Caco-2 (cell line): ENCODE results near the gene AHCYL2. TPM values are rescaled to one million over a fixed set of nuclear protein-coding genes. Genes with fewer than 3 reads are reported as not detected.

Experiments used
- BruUV-seq: library from RNA; stranded (reverse); fragments of 400-500 nt; replicated peaks from 2 replicates; lab custom pipeline; 2021; lab: Mats Ljungman, UMichigan
- CTCF ChIA-PET: fragments of 300-600 bp; sonication (Branson Sonifier 250); formaldehyde crosslinking; loops from one replicate; lab custom pipeline; 2022; ENCODE audit warnings: antibody characterized with exemption; lab: Charles Lee
- POLR2A ChIA-PET: fragments of 300-600 bp; sonication (Branson Sonifier 250); formaldehyde crosslinking; loops from one replicate; lab custom pipeline; 2022; ENCODE audit warnings: antibody characterized with exemption; lab: Charles Lee
- DNase-seq, 2 experiments: peaks; one replicate each; pipeline versions ENCODE4 v3.0.0 to v3.0.0-alpha.2; 2020 to 2022
- H3K27me3 ChIP-seq: replicated peaks from 2 replicates; pipeline ENCODE4 v1.6.0; 2011; ENCODE audit warnings: low read length; ENCODE audit not compliant: control insufficient read depth, insufficient read depth
- H3K36me3 ChIP-seq: 2 replicates; pipeline ENCODE4 v1.5.1; 2011; ENCODE audit warnings: low read length; ENCODE audit not compliant: control insufficient read depth, insufficient read depth
- H3K4me1 ChIP-seq: fragments of 250-450 bp; sonication (Bioruptor Pico); 2 replicates; pipeline ENCODE4 v1.5.1; 2020; ENCODE audit warnings: mild to moderate bottlenecking
- H3K4me3 ChIP-seq: 2 replicates; pipeline ENCODE4 v1.5.1; 2011; ENCODE audit warnings: low read depth, mild to moderate bottlenecking, control low read depth, low read length
- H3K9me3 ChIP-seq: fragments of 250-450 bp; sonication (Bioruptor Pico); 2 replicates; pipeline ENCODE4 v1.5.1; 2020; ENCODE audit warnings: mild to moderate bottlenecking, moderate library complexity
- H3K27ac Mint-ChIP-seq: one replicate; pipeline ENCODE4 v1.8.0; 2022; ENCODE audit warnings: mixed read lengths; ENCODE audit not compliant: unreplicated experiment
- H3K27me3 Mint-ChIP-seq: one replicate; pipeline ENCODE4 v1.8.0; 2022; ENCODE audit warnings: mixed read lengths; ENCODE audit not compliant: insufficient read depth, unreplicated experiment
- H3K36me3 Mint-ChIP-seq: one replicate; pipeline ENCODE4 v1.8.0; 2022; ENCODE audit warnings: mild to moderate bottlenecking, mixed read lengths; ENCODE audit not compliant: insufficient read depth, unreplicated experiment
- H3K4me1 Mint-ChIP-seq: one replicate; pipeline ENCODE4 v1.8.0; 2022; ENCODE audit warnings: low read depth, mixed read lengths; ENCODE audit not compliant: unreplicated experiment
- H3K4me3 Mint-ChIP-seq: one replicate; pipeline ENCODE4 v1.8.0; 2022; ENCODE audit warnings: mild to moderate bottlenecking, moderate library complexity, mixed read lengths; ENCODE audit not compliant: unreplicated experiment
- H3K9me3 Mint-ChIP-seq: one replicate; pipeline ENCODE4 v1.8.0; 2022; ENCODE audit warnings: mixed read lengths; ENCODE audit not compliant: unreplicated experiment
- intact Hi-C: fragments of 100-400 bp; cut with micrococcal nuclease; formaldehyde crosslinking; loops from one replicate; pipeline ENCODE4 v1.10.0; 2022; ENCODE audit not compliant: unreplicated experiment
- total RNA-seq: library from RNA; stranded (reverse); gene quantifications from 2 replicates; pipeline ENCODE4 v1.2.3, GENCODE V29; 2022
- TF ChIP-seq, protein P1 (sequence below), 2 experiments: fragments of 200-600 bp in 1 of 2; IDR thresholded peaks; 1 replicate in 1 of 2; 2 replicates in 1 of 2; pipeline versions ENCODE4 v1.5.1 to v1.8.0; 2011 to 2022; ENCODE audit warnings: antibody characterized with exemption in 1 of 2, control low read depth in 1 of 2, inconsistent platforms in 1 of 2, low read depth in 1 of 2, low read length in 1 of 2, mild to moderate bottlenecking in 1 of 2, moderate library complexity in 1 of 2; ENCODE audit not compliant: insufficient read depth in 1 of 2, severe bottlenecking in 1 of 2, unreplicated experiment in 1 of 2

AHCYL2 gene
- total RNA-seq, 1 experiment from 2014 or later, result 15.8 TPM

DNA sequence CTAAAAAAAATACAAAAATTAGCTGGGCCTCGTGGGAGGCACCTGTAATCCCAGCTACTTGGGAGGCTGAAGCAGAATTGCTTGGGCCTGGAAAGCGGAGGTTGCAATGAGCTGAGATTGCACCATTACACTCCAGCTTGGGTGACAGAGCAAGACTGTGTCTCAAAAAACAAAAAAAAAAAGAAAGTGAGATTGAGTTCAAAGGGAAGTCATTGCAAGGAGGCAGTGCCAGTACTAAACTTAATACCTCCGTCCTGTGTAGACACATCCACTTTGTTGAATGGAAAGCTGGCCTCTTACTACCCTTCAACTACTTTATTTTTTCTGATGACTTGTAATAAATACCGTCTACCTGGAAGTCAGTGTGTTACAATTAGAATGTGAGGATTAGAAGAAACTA lies 31.0 kb downstream of the AHCYL2 start:
- Mint-ChIP-seq H3K4me1 (peaks cover 6% of the 10 kb centered on the region), H3K36me3 (no peaks in the 10 kb centered on the region), H3K4me3 (no peak overlapping the region), H3K9me3 (no peaks in the 10 kb centered on the region), H3K27me3 (no peaks in the 10 kb centered on the region), H3K27ac (no peak overlapping the region)
- intact Hi-C loops, result no loop called here
- no TSS peak for BruUV-seq
- TF ChIP-seq, protein P1, sequence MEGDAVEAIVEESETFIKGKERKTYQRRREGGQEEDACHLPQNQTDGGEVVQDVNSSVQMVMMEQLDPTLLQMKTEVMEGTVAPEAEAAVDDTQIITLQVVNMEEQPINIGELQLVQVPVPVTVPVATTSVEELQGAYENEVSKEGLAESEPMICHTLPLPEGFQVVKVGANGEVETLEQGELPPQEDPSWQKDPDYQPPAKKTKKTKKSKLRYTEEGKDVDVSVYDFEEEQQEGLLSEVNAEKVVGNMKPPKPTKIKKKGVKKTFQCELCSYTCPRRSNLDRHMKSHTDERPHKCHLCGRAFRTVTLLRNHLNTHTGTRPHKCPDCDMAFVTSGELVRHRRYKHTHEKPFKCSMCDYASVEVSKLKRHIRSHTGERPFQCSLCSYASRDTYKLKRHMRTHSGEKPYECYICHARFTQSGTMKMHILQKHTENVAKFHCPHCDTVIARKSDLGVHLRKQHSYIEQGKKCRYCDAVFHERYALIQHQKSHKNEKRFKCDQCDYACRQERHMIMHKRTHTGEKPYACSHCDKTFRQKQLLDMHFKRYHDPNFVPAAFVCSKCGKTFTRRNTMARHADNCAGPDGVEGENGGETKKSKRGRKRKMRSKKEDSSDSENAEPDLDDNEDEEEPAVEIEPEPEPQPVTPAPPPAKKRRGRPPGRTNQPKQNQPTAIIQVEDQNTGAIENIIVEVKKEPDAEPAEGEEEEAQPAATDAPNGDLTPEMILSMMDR (IDR thresholded peaks at IDR 0.05; ENCODE audit: insufficient read depth in 1 of 2, low read depth in 1 of 2, low read length in 1 of 2, severe bottlenecking in 1 of 2, unreplicated experiment in 1 of 2), result no peak
- ChIA-PET POLR2A (no interaction called here), CTCF (no interaction called here)
- Histone ChIP-seq H3K9me3 (no peaks in the 10 kb centered on the region), H3K27me3 (no peaks in the 10 kb centered on the region), H3K36me3 (no peaks in the 10 kb centered on the region), H3K4me3 (no peak overlapping the region), H3K4me1 (no peaks in the 10 kb centered on the region)
- no peak for DNase-seq

- intact Hi-C loops, result no loop called here
- no peaks in the 10 kb centered on the region for H3K36me3 ChIP-seq
- H3K4me3 ChIP-seq, result no peak overlapping the region
- no peaks in the 10 kb centered on the region for H3K27me3 Mint-ChIP-seq
- H3K9me3 ChIP-seq, result no peaks in the 10 kb centered on the region
- no TSS peak for BruUV-seq
- H3K36me3 Mint-ChIP-seq, result no peaks in the 10 kb centered on the region
- H3K4me1 ChIP-seq, result no peaks in the 10 kb centered on the region
- H3K27me3 ChIP-seq, result no peaks in the 10 kb centered on the region
- TF ChIP-seq, protein P1 (IDR thresholded peaks at IDR 0.05; ENCODE audit: insufficient read depth in 1 of 2, low read depth in 1 of 2, low read length in 1 of 2, severe bottlenecking in 1 of 2, unreplicated experiment in 1 of 2), result no peak
- ChIA-PET POLR2A (no interaction called here), CTCF (no interaction called here)
- no peak overlapping the region for H3K4me3 Mint-ChIP-seq
- H3K4me1 Mint-ChIP-seq, result peaks cover 6% of the 10 kb centered on the region
- H3K27ac Mint-ChIP-seq, result no peak overlapping the region
- DNase-seq, result no peak
- H3K9me3 Mint-ChIP-seq, result no peaks in the 10 kb centered on the region
Measured at GRCh38 chr7:129256221-129256620, 31.4 kb downstream of the AHCYL2 start.

DNA sequence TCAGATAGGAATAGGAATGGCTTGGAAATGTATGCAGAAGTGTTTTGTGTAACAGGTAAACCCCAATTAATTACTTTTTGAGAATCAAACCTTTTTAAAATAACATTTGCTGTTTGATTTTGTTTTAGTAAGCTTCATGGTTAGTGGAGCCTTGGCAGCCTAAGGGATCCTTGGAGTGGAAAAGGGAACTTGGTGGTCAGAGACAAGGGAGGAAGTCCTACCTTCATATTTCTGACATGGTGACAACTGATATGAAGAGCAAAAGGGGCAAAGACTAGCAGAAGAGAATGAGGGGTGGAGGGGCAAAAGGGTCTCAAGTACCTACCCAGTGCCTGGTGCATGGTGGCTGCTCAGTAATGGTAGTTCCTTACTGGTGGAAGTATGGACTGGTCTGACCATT lies 32.3 kb downstream of the AHCYL2 start:
- DNase-seq, result no peak
- intact Hi-C loops, result no loop called here
- Histone ChIP-seq H3K9me3 (no peaks in the 10 kb centered on the region), H3K4me1 (no peaks in the 10 kb centered on the region), H3K27me3 (no peaks in the 10 kb centered on the region), H3K4me3 (no peak overlapping the region), H3K36me3 (no peaks in the 10 kb centered on the region)
- ChIA-PET CTCF (no interaction called here), POLR2A (no interaction called here)
- Mint-ChIP-seq H3K9me3 (no peaks in the 10 kb centered on the region), H3K4me1 (peaks cover 6% of the 10 kb centered on the region), H3K27ac (no peak overlapping the region), H3K27me3 (no peaks in the 10 kb centered on the region), H3K4me3 (no peak overlapping the region), H3K36me3 (no peaks in the 10 kb centered on the region)
- TF ChIP-seq, protein P1 (IDR thresholded peaks at IDR 0.05; ENCODE audit: insufficient read depth in 1 of 2, low read depth in 1 of 2, low read length in 1 of 2, severe bottlenecking in 1 of 2, unreplicated experiment in 1 of 2), result no peak
- no TSS peak for BruUV-seq
